Activated naive CD4-positive, alpha-beta T cell treated with anti-CD3 and anti-CD28 coated beads, Interleukin-2, amount 50 U/mL, for 24 hours (primary cell): ENCODE results near the gene ARHGAP27.

Experiments used
- H3K27ac Mint-ChIP-seq: one replicate; pipeline ENCODE4 v1.8.0; 2021; ENCODE audit warnings: mild to moderate bottlenecking, mixed read lengths
- H3K27me3 Mint-ChIP-seq: one replicate; pipeline ENCODE4 v1.8.0; 2021; ENCODE audit warnings: mixed read lengths
- H3K36me3 Mint-ChIP-seq: one replicate; pipeline ENCODE4 v1.8.0; 2021; ENCODE audit warnings: mixed read lengths
- H3K4me1 Mint-ChIP-seq: one replicate; pipeline ENCODE4 v1.8.0; 2021; ENCODE audit warnings: mixed read lengths
- H3K4me3 Mint-ChIP-seq: one replicate; pipeline ENCODE4 v1.8.0; 2021; ENCODE audit warnings: mild to moderate bottlenecking, mixed read lengths
- H3K9me3 Mint-ChIP-seq: one replicate; pipeline ENCODE4 v1.8.0; 2021; ENCODE audit warnings: mixed read lengths

The ARHGAP27 gene

DNA sequence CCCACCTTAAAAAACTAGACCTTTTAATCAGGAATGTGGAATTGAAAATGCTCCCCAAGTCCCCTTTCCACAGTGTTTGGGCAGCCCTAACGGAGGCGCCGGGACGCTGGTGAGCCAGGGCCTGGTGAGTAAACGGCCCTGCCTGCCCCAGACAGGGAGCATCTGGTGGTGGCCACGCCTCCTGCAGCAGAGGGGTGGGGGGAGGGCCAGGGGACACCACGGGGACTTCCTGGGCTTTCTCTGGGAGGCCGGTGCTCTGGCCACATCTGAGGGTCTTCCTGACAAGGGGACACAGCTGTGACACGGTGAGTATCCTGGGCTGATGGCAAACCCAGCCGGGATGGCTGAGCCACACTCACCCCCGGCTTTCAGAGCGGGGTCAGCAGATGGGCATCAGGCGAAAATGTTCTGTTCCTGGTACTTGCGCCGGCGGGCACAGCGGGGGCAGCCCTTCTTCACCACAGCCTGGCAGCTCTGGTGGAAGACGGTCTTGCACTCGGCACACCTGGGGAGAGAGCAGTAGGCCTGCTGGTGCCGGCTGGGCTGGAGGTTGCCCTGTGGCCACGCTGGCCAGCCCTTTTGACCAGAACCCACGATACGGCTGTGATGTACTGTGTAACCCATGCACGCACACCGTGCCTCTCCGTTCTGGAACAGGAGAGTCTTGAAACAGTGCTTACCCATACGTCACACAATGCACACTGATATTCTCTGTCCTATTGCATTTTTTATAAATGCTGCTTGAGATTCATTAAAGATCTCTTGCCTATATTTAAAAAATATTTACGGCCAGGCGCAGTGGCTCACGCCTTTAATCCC, 5.0 kb upstream of the ARHGAP27 start:
- Mint-ChIP-seq H3K27ac (no peak overlapping the region), H3K4me1 (peaks cover 15% of the 10 kb centered on the region), H3K27me3 (no peaks in the 10 kb centered on the region), H3K9me3 (no peaks in the 10 kb centered on the region), H3K36me3 (peaks cover 2% of the 10 kb centered on the region), H3K4me3 (no peak overlapping the region)

DNA sequence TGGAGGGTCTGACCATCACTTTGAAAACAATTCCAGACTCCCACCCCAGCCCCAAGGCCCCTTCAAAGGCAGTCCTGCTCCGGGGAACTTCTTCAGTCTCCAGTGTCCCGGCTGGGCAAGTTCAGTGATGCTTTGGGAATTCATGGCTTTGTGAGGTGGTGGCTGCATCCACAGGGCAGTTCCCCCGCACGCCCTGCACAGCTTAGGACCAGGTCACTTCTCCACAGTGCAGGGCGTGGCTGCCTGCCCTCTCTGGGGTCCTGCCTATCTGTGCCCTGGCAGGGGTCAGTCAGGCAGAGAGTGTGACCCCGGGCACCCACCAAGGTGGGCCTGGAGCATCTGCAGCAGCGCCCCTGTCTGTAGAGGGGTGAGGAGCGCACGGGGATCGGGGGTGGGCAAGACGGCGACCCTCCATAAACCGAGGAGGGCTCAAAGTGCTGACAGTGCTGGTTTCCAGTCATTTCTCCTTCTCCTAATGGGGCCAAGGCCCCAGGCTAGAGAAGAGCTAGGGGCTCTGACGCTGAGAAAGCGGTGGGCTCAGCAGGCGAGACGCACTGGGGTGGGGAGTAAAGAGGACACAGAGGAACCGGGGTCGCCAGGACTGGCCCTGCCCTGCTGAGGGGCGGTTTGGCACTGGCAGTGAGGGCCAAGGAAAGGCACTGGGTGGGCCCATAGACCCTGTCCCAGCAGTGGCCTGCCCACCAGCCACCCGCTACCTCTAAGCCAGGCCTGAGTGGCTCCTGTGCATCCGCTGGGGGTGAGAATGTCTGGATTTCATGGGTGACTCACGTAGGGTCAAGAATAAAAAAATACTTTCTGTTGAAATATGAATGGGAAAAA, 4.2 kb upstream of the ARHGAP27 start:
- peaks cover 15% of the 10 kb centered on the region for H3K4me1 Mint-ChIP-seq
- H3K36me3 Mint-ChIP-seq = peaks cover 2% of the 10 kb centered on the region
- H3K27me3 Mint-ChIP-seq = no peaks in the 10 kb centered on the region
- no peak overlapping the region for H3K4me3 Mint-ChIP-seq
- no peak overlapping the region for H3K27ac Mint-ChIP-seq
- H3K9me3 Mint-ChIP-seq = no peaks in the 10 kb centered on the region

DNA sequence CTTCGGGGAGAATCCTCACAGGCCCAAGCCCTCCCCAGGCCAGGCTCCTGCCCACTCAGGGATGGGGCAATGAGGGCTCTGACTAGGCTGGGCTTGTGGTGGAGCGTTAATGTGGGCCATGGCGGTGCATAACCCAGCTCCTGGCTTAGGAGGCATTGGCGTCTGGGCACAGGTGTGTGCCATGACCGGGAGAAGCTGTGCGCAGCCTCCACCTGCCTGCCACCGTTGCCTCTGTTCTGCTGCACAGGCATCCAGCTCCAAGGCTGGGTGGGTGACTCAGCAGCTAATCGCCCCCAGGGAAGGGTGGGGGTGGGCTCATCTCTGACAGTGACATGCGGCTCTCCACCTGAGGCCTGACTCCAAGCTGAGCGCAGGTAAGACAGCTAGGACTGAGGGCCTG, 3.5 kb upstream of the ARHGAP27 start:
- Mint-ChIP-seq H3K4me3 (no peak overlapping the region), H3K4me1 (peaks cover 9% of the 10 kb centered on the region), H3K9me3 (no peaks in the 10 kb centered on the region), H3K36me3 (peaks cover 2% of the 10 kb centered on the region), H3K27ac (no peak overlapping the region), H3K27me3 (no peaks in the 10 kb centered on the region)

DNA sequence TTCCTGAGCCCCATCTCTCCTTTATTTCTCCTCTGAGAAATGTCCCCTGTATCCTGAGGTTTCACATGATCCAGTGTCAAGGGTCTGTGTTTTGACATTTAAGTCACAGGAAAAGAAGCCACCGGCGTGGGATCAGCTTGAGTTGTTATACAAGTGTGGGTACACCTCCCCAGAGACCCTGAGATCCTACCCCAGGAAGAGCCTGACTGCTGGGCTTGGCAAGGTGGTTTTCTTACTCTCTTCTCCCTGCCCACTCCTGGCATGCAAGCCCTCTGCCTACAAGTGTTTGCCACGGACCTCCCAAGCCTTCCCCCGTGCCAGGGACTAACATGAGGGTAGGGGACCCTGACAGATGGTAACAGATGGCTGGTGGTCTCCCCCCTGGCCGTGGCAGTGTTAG, 2.8 kb upstream of the ARHGAP27 start:
- Mint-ChIP-seq H3K27me3 (no peaks in the 10 kb centered on the region), H3K27ac (no peak overlapping the region), H3K9me3 (no peaks in the 10 kb centered on the region), H3K36me3 (peaks cover 2% of the 10 kb centered on the region), H3K4me1 (peaks cover 9% of the 10 kb centered on the region), H3K4me3 (no peak overlapping the region)

DNA sequence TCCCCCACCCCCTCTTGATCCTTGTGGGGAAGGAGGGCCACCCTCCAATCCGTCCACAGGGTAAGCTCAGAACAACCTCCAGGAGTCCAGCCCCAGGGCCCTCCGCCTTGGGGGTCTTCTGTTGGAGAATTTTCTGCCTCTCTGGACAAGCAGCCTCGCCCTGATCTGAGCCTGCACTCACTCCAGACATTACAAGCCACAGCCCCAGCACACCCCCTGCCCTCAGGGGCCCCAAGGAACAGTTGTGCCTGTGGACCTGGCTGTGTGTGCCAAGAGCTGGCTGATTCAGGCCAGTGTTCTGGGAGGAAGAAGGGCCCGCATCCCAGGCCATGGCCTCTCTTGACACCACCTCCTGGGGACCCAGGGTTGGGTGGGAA, 477 bp upstream of the ARHGAP27 start:
- H3K27ac Mint-ChIP-seq = no peak overlapping the region
- H3K4me1 Mint-ChIP-seq = peaks cover 18% of the 10 kb centered on the region
- H3K27me3 Mint-ChIP-seq = no peaks in the 10 kb centered on the region
- H3K4me3 Mint-ChIP-seq = peak overlapping the region; percentile 75
- no peaks in the 10 kb centered on the region for H3K9me3 Mint-ChIP-seq
- peaks cover 2% of the 10 kb centered on the region for H3K36me3 Mint-ChIP-seq

DNA sequence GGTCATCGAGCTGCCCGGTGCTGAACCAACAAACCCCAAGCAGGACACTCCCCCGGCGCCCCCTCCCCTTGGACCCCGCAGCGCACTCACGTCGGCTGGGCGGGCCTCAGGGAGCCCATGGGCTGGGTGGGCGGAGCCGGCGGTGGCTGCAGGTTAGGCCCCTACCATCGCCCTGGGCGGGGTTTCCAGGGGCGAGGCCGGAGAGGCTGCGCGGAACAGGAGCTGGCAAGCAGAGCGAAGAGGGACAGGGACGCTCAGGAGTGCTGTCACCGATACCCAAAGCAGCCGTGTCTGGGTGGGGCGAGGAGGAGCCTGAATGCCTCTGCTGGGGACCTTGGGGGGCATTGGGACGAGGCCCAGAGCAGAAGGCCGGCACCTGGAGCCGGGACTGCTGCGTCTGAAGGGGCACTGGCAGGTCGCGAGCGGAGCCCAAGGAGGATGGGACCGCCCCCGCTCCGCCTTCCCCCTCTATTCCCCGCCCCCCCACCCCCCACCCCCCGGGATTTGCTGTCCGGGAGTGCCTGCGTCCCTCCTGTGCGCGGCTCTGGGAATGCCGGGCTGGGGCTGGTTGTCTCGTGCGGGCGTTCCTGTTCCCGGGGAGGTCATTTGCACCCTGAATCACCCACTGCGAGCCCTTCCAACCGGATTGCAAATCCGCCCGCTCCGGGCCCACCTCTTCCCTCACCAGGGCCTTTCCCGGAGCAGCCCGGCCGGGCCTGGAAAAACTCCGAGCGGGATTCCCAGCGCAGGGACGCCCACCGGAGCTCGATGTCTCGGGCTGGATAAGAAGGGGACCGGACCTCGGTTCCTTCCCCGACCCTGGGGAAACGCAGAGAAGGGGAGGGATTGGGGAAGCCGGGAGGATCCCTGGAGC, 902 bp downstream of the ARHGAP27 start:
- Mint-ChIP-seq H3K36me3 (no peaks in the 10 kb centered on the region), H3K9me3 (no peaks in the 10 kb centered on the region), H3K27me3 (no peaks in the 10 kb centered on the region), H3K27ac (no peak overlapping the region), H3K4me1 (peaks cover 22% of the 10 kb centered on the region), H3K4me3 (peak overlapping the region; percentile 83)

DNA sequence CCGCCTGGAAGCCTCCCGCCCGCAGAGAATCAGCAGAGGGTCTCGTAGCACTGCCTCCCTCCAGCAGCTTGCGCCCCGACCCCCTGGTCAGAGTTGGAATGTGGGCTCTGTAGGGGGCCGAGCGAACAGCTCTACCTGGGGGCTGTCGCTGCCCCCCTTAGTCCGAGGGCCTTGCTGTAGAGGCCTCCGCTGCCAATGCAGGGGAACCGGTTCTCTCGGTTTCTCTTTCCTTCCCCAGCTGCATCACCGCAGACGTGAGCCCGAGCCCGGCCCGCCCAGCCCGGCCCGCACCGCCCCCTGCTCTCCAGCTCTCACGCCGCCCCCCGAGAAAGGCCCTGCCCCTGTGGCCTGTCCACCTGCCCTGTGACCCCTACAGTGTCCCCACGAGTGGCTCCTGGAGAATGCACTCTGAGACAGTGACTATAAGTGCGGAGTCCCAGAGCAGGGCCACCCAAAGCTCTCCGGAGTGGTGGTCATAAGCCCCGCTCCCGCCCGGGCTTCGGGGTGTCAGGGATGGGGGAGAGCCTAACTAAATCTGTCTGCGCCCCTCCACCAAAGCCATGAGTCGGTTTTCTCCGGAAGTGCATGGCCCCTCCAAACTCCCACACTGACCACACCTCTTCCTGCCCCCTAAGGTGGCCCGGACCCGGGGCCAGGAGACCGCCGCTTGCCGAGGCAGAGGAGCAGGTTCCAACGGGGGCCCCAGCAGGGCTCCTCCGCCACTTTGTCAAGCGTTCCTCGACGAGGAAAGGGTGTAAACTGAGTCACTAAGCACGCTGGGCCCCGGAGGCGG, 1.7 kb downstream of the ARHGAP27 start:
- no peaks in the 10 kb centered on the region for H3K9me3 Mint-ChIP-seq
- peak overlapping the region; percentile 83 for H3K4me3 Mint-ChIP-seq
- no peaks in the 10 kb centered on the region for H3K36me3 Mint-ChIP-seq
- no peaks in the 10 kb centered on the region for H3K27me3 Mint-ChIP-seq
- H3K27ac Mint-ChIP-seq = no peak overlapping the region
- H3K4me1 Mint-ChIP-seq = peaks cover 22% of the 10 kb centered on the region

DNA sequence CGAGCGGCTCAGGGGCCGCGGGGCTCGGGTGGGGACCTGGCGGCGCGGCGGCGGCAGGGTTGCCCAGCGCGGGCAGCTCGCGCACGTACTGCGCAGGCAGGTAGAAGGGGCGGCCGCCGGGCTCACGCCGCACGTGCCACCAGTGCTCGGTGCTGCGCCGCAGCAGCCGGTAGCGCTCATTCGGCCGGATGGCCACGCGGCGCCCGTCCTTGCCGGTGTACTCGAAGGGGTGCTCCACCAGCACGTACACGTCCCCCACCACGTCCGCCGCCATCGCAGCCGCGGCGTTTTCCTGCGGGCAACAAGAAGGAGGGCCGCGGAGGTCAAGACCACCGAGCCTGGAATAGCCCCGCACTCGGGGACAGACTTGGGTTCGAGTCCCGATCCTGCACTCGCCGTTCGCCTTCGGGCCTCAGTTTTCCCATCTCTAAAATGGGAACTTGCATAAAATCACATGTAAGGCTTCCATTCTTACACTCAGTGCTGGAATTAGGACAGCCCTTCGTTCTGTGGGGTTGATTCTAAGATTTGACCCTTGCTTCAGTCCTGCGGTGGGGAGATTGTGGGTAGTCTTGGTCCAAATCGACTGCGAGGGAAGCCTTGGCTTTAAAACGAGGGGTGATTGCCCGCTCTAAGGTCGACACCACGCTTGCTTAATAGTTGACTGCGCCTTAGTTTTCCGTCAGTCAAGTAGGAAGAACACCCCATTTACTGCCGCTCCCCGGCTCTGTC, 2.5 kb downstream of the ARHGAP27 start:
- H3K27me3 Mint-ChIP-seq = no peaks in the 10 kb centered on the region
- H3K27ac Mint-ChIP-seq = no peak overlapping the region
- H3K4me1 Mint-ChIP-seq = peaks cover 22% of the 10 kb centered on the region
- H3K4me3 Mint-ChIP-seq = peak overlapping the region; percentile 83
- no peaks in the 10 kb centered on the region for H3K36me3 Mint-ChIP-seq
- no peaks in the 10 kb centered on the region for H3K9me3 Mint-ChIP-seq

DNA sequence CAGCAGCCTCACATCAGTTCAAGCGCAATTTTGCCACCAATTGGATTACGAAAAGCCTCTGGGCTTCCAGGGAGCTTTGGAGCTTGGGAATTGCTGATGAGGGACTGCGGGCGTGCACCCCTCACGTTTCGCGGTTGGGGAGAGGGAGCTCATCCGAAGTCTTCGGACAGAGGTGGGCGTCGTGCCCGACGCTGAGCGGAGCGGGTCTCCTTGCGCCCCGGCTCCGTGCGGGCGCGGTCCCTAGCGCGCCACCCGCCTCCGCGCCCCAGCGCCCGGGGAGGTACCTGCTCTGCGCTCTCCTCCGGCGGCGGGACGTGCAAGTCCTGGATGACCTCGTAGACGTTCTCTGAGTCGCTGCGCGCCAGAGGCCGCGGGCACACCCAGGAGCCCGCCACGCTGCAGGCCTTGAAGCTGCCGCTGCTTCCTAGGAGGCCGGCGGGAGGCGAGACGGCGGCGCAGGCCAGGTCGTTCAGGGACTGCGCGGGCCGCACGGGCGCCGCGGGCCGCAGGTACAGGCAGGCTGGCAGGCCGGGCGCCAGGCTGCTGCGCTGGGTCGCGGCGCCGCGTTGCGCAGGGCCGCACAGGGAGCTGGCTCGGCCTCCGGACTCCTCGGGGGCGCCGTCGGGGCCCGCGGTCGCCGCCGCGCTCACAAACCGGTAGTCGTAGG, 3.2 kb downstream of the ARHGAP27 start:
- H3K27me3 Mint-ChIP-seq = no peaks in the 10 kb centered on the region
- peaks cover 22% of the 10 kb centered on the region for H3K4me1 Mint-ChIP-seq
- H3K9me3 Mint-ChIP-seq = no peaks in the 10 kb centered on the region
- no peak overlapping the region for H3K4me3 Mint-ChIP-seq
- no peaks in the 10 kb centered on the region for H3K36me3 Mint-ChIP-seq
- no peak overlapping the region for H3K27ac Mint-ChIP-seq

DNA sequence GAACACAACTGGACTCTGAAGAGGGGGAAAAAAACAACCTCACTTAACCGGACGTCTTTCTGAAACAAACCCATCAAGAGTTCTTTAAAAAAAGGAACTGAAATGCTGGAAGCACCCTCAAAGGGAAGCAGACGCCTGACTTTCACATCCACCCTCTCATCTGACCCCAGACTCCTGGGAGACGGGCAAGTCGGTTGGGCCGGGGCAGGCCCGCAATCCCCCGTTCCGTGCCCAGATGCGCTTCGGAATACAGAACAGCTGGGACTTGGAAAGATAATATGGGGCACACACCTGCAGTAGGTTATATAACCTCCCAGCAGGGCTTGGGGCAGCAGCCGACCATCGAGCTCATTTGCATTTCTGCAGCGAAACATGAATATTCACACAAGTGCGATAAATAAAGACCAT, 3.7 kb downstream of the ARHGAP27 start:
- H3K9me3 Mint-ChIP-seq = no peaks in the 10 kb centered on the region
- H3K4me1 Mint-ChIP-seq = peaks cover 22% of the 10 kb centered on the region
- H3K27me3 Mint-ChIP-seq = no peaks in the 10 kb centered on the region
- no peaks in the 10 kb centered on the region for H3K36me3 Mint-ChIP-seq
- H3K4me3 Mint-ChIP-seq = no peak overlapping the region
- no peak overlapping the region for H3K27ac Mint-ChIP-seq

DNA sequence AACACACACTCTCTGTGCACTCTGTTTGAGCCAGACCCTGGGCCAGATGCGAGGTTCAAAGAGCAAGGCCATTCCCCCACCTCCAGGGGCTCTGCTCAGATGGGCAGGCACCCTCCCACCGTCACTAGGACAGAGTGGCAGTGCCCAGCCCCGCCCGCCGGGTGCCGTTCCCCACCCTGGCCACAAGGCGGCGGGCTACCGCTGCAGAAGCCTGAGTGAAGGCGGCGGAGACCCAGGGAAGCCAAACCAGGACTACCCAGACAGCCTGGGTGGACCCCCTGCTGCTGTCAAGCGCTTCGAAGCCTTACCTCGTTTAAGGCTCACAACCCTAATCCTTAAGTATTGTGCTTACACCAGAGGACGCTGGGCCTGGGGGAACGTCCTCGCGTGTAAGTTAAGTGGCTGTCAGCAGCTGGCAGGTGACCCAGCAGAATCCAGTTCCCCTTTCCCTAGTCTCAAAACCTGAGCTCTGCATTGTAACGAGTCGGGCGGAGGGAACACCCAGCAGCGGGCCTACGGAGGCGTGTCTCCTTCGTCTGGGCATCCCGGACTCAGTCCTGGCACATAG, 4.5 kb downstream of the ARHGAP27 start:
- peaks cover 22% of the 10 kb centered on the region for H3K4me1 Mint-ChIP-seq
- no peak overlapping the region for H3K27ac Mint-ChIP-seq
- H3K4me3 Mint-ChIP-seq = peak overlapping the region; percentile 72
- H3K27me3 Mint-ChIP-seq = no peaks in the 10 kb centered on the region
- H3K9me3 Mint-ChIP-seq = no peaks in the 10 kb centered on the region
- H3K36me3 Mint-ChIP-seq = no peaks in the 10 kb centered on the region

DNA sequence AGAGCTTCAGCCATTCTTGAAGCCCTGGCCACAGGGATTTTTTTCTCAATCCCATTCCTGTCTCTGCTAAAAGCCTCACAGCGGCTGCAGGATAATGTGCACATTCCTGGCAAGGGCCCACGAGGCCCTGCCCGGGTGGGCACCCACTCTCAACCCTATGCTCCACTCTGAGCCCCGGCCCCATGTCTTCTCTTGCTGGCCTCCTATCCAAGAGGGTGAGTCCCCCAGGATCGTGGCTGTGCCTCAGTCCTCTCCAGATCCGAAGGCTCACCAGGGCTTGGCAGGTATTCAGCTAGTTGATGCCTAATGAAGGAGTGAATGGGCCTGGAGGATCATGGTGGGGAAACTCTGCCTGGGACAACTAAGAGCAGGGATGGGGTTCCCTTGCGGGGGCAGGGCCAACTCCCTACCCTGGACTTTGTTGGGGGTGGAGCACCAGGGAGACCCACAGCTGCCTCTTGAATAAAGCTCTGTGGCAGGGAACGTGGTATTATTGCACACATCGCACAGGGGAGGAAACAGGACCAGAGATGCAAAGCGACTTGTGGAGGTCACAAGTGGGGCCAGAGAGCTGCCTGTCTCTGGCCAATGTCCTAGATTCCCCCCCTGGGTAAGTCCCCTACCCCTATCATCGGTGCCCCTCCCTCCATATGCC, 5.4 kb downstream of the ARHGAP27 start:
- H3K4me1 Mint-ChIP-seq = peaks cover 22% of the 10 kb centered on the region
- H3K4me3 Mint-ChIP-seq = no peak overlapping the region
- H3K9me3 Mint-ChIP-seq = no peaks in the 10 kb centered on the region
- H3K27me3 Mint-ChIP-seq = no peaks in the 10 kb centered on the region
- no peak overlapping the region for H3K27ac Mint-ChIP-seq
- no peaks in the 10 kb centered on the region for H3K36me3 Mint-ChIP-seq

DNA sequence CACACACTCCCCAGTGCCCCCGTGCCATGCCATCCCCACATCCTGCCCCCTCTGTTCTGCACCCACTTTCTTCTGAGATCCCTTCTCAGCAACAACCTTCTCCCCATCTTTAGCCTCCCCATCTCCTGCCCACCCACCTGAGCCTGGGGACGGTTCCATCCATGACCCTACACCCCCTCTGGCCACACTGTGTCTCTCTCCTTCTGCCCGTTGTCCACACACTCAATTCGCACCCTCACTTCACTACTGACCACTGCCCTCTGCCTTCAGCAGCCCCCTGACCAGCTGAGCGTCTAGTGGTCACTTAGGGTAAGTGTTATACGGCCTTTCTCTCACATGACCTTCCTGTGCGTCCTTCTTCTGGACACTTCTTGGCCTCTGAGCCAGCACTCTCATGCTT, 6.1 kb downstream of the ARHGAP27 start:
- Mint-ChIP-seq H3K36me3 (no peaks in the 10 kb centered on the region), H3K27me3 (no peaks in the 10 kb centered on the region), H3K4me1 (peaks cover 22% of the 10 kb centered on the region), H3K27ac (no peak overlapping the region), H3K9me3 (no peaks in the 10 kb centered on the region), H3K4me3 (no peak overlapping the region)
